Epithelial cell of alveolus of lung (primary cell): ENCODE data around the gene MCRS1. TPM values are rescaled to one million over a fixed set of nuclear protein-coding genes. Genes with fewer than 3 reads are reported as not detected.

Experiments
- total RNA-seq: library from RNA; depleted of rRNA; stranded (reverse); fragments of >200 nt; gene quantifications from 2 replicates; pipeline ENCODE4 v1.2.1, GENCODE V29; 2015

Gene MCRS1
- total RNA-seq, result 54.7 and 68.9 TPM in 2 replicates

GRCh38 chr12:49567611-49568441, at the start of gene MCRS1:
Gene MCRS1, minus strand, starts transcription at chr12:49568142. Its CDS starts 1,411 bp downstream, at chr12:49566731.

DNA sequence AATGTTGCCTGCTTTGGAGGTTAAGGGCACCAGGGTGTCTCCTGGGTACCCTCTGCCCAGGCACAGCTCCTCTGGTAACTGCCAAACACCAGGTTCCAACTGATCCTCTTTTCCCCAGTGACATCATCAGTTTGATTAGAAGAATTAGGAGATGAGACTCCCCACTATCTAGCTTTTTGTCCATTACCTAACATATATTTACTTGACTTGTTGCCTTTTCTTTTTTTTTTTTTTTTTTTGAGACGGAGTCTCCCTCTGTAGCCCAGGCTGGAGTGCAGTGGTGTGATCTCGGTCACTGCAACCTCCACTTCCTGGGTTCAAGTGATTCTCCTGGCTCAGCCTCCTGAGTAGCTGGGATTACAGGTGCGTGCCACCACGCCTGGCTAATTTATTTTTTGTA, 37.6 kb upstream of the MCRS1 start, which contains the start of gene FAM186B:
Gene FAM186B, minus strand, starts transcription at position 101 of the 400 bp plus-strand sequence. CDS start 162 bp downstream, outside the sequence.

DNA sequence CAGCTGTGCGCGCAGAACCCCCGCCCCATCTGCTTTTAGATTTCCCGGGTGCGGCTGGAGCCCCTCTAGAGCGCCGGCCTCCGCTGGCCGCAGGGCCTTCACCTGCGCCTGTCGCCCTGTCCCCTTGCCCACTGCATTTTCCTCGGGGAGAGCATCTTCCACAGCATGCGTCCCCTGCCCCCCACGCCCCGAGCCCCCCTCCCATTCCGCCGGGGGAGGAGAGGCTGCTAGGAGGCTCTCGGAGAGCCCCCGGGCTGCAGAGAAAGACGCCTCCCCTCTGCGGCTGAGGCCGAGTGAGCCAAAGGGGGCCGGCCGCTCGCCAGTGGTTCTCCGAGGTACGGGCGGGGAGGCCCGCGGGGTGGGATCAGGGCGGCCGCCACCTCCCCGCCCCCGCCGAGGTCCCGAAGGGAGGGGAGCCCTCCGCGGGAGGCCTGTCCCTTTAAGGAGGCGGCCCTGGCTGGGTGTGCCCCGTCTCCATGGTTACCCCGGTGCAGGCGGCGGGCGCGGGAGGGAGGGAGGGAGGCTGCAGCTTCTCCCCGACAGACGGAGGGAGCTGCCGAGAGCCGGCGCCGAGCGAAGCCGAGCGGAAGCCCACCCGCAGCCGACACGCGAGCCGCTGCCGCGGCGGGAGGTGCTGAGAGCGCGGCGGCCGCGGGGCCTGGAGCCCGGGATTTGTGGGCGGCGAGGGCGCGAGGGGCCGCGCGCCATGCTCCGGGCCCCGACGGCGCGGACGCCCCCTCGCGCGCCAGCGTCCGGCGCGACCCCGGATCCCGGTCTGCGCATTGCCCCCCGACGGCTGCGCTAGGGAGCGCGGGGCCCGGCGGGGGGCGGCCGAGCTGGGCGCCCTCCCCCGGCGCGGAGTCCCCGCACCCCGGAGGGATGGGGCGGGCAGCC, 29.2 kb downstream of the MCRS1 start, which contains the start of gene KCNH3:
Gene KCNH3, plus strand, starts transcription at position 521 of the 894 bp plus-strand sequence. CDS start 387 bp downstream, outside the sequence.

Other genes starting within 250 kb of the MCRS1 start
- 16.7 and 18.7 TPM in 2 replicates for gene TROAP, start 244.9 kb downstream of the MCRS1 start, total RNA-seq
- gene C1QL4, start 231.0 kb downstream of the MCRS1 start, total RNA-seq, result 0.78 and 0.88 TPM in 2 replicates
- gene DNAJC22, start 221.3 kb downstream of the MCRS1 start, total RNA-seq, result 9.7 and 21.5 TPM in 2 replicates
- gene SPATS2, start 200.7 kb downstream of the MCRS1 start, total RNA-seq, result 31.0 and 33.1 TPM in 2 replicates
- gene KCNH3, start 29.1 kb downstream of the MCRS1 start, total RNA-seq, result 0.08 and 0.26 TPM in 2 replicates
- under 0.01 and 0.32 TPM in 2 replicates for gene FAM186B, start 37.5 kb upstream of the MCRS1 start, total RNA-seq
- 6.6 and 7.2 TPM in 2 replicates for gene PRPF40B, start 55.4 kb upstream of the MCRS1 start, total RNA-seq
- 13.2 and 35.4 TPM in 2 replicates for gene FMNL3, start 139.3 kb upstream of the MCRS1 start, total RNA-seq
- 327 and 420 TPM in 2 replicates for gene TMBIM6, start 173.4 kb upstream of the MCRS1 start, total RNA-seq